GM13977 (cell line): ENCODE data around the gene WWOX.

Experiments used
- DNase-seq: peaks from one replicate; pipeline ENCODE4 v3.0.0; 2012; ENCODE audit warnings: low spot score
- in situ Hi-C: fragments of 300-500 bp; cut with MboI; formaldehyde crosslinking; loops from one replicate; pipeline ENCODE4 v1.12.0; 2022; ENCODE audit warnings: low sequenced_read_pairs, low pct_unique_long_range_greater_than_20kb, mixed read lengths, inconsistent platforms; ENCODE audit not compliant: unreplicated experiment
- TF ChIP-seq, protein P1 (sequence below): IDR thresholded peaks from 2 replicates; pipeline ENCODE4 v1.5.1; 2012; ENCODE audit warnings: mild to moderate bottlenecking, control low read depth; ENCODE audit not compliant: insufficient read depth; ENCODE audit errors: extremely low read depth, missing control alignments

The WWOX gene

DNA sequence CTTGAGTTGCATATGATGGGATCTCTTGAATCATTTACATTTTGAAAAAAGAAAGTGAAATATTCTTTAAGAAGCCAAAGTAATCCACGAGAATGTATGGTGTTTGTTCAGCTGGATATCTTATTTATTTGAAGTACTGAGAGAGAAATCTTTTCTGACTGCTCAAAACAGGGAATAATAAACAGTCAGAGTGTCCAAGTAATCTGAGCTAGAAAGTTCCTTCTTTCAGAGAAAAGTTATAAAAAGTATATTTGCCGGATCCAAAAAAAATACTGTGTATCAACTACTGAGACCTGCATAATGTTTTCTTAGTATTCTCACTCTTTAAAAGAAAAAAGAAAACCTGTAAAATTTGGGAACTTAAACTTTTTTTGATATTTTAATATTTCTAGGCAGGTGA, 350.8 kb downstream of the WWOX start:
- DNase-seq, result no peak
- TF ChIP-seq, protein P1, sequence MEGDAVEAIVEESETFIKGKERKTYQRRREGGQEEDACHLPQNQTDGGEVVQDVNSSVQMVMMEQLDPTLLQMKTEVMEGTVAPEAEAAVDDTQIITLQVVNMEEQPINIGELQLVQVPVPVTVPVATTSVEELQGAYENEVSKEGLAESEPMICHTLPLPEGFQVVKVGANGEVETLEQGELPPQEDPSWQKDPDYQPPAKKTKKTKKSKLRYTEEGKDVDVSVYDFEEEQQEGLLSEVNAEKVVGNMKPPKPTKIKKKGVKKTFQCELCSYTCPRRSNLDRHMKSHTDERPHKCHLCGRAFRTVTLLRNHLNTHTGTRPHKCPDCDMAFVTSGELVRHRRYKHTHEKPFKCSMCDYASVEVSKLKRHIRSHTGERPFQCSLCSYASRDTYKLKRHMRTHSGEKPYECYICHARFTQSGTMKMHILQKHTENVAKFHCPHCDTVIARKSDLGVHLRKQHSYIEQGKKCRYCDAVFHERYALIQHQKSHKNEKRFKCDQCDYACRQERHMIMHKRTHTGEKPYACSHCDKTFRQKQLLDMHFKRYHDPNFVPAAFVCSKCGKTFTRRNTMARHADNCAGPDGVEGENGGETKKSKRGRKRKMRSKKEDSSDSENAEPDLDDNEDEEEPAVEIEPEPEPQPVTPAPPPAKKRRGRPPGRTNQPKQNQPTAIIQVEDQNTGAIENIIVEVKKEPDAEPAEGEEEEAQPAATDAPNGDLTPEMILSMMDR, result no peak
- in situ Hi-C loops, result no loop called here

DNA sequence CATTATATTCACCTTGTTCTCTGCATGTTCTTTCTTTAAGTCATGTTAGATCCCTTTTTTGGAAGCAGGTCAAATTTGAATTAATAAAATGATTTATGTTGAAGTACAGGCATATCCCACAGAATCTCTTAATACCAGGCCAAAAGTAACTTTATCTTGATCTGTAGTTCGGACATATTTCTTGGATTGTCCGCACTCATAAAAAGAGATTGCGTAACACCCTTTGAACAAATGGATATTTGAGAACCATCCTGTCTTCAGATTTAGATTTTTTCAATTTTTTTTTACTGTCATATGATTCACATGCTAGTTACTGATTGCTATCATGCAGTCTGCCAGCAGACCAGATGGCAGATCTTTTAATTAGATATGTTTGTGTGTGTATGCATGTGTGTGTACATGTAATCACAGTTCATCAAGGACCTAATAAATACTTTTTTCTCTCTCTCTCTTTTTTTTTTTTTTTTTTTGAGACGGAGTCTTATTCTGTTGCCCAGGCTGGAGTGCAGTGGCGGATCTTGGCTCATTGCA, 352.6 kb downstream of the WWOX start:
- in situ Hi-C loops, result no loop called here
- TF ChIP-seq, protein P1, result no peak
- DNase-seq, result no peak

DNA sequence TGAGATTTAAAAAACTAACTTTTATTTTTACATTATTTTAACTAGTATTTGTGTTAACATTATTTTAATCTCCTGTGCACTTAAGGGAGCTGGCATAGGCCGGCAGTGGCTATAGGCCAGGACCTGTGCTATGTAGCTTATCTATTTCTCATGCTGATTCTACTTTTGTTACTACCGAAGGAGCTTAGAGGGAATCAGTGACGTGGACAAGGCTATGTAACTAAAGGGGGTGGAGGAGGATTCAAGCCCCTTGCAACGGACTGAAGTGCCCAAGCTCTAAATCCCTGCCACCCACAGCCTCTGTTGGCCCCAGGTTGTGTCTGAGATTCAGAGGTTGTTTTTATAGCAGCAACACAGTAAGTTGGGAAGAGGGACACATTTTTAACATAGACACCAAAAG, 356.4 kb downstream of the WWOX start:
- TF ChIP-seq, protein P1, result no peak
- no peak for DNase-seq
- in situ Hi-C loops, result no loop called here

DNA sequence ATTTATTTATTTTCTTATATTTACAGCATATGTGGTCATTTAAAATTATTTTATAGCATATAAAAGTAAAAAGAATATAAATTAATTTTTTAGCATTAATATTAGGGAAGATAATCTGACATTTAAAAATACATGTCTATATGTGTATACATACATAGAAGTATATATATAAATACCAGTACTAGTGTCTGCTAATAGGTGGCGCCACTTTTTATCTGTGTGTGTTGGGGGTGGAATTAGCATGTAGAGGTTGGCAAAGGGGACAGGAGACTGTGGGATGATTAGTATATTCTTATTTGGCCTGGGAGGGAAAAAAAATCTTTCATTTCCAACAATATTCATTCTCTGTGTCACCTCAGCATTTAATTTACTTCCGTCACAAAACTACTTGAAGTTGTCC, 359.1 kb downstream of the WWOX start:
- TF ChIP-seq, protein P1, result no peak
- DNase-seq, result no peak
- in situ Hi-C loops, result no loop called here

DNA sequence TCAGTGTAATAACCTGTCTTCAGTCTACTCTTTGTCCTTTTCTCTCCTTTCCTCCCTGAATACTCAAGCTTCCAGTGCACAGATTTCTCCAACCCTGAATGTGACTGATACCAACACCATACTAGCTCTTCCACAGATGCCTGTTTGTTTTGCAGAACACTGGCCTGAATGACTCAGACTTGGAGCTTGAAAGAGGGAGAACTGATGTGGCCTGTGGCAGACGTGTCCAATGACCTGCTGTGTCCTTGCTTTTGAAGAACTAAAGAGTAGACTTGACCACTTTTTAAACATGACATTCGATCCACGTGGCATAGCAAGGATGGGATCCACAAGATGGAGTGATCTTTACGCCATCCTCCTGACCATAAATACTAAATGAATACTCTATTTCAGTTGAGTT, 361.0 kb downstream of the WWOX start:
- in situ Hi-C loops, result no loop called here
- DNase-seq, result no peak
- TF ChIP-seq, protein P1, result no peak

DNA sequence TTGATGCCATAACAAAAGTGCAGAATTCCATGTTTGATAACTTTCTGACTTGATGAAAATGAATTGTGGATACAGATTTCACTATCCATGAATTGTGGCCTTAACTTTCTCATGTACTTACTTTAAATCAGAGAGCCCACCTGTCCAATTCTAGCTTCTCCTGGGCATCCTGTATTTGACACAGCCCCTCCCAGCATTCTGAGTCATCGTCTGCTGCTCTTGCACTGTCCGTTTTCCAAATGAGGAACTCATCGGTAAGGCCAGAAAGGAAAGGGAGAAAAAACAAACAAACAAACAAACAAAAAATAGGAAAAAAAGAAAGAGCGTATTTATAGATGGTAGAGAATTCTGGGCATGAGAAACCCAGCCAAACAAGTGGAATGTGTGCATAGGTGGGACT, 361.6 kb downstream of the WWOX start:
- in situ Hi-C loops, result no loop called here
- TF ChIP-seq, protein P1, result no peak
- no peak for DNase-seq
